ENCODE data around the gene C16orf89.

Gene C16orf89

GRCh38 chr16:5018793-5019192 lies 47.0 kb downstream of the C16orf89 start:
- no peaks in the 10 kb centered on the region for H3K27me3 ChIP-seq (ENCODE audit: insufficient read depth, poor library complexity, severe bottlenecking)
- no peak overlapping the region for H3K4me3 ChIP-seq (replicated peaks; ENCODE audit: insufficient read depth, low read length)
- no peak for TF ChIP-seq CTCF (IDR thresholded peaks at IDR 0.05; ENCODE audit: insufficient read depth, low read length)
- no peak for TF ChIP-seq POLR2AphosphoS5 (IDR thresholded peaks at IDR 0.05; ENCODE audit: low read depth)
- TF ChIP-seq REST (IDR thresholded peaks at IDR 0.05; ENCODE audit: insufficient replicate concordance, low read depth): no peak
- TF ChIP-seq SPI1 (IDR thresholded peaks at IDR 0.05; ENCODE audit: borderline replicate concordance, low read depth): no peak
- no peak for TF ChIP-seq GABPA (IDR thresholded peaks at IDR 0.05; ENCODE audit: low read depth)
- DNase-seq (ENCODE audit: low read depth in 1 of 2, low spot score in 1 of 2): no peak
- H3K27ac ChIP-seq (replicated peaks): no peak overlapping the region

GRCh38 chr16:5017678-5017969 lies 48.1 kb downstream of the C16orf89 start:
- no peak overlapping the region for H3K27ac ChIP-seq (replicated peaks)
- DNase-seq (ENCODE audit: low read depth in 1 of 2, low spot score in 1 of 2): no peak
- H3K27me3 ChIP-seq (ENCODE audit: insufficient read depth, poor library complexity, severe bottlenecking): no peaks in the 10 kb centered on the region
- TF ChIP-seq POLR2AphosphoS5 (IDR thresholded peaks at IDR 0.05; ENCODE audit: low read depth): no peak
- no peak for TF ChIP-seq GABPA (IDR thresholded peaks at IDR 0.05; ENCODE audit: low read depth)
- TF ChIP-seq REST (IDR thresholded peaks at IDR 0.05; ENCODE audit: insufficient replicate concordance, low read depth): no peak
- no peak for TF ChIP-seq CTCF (IDR thresholded peaks at IDR 0.05; ENCODE audit: insufficient read depth, low read length)
- no peak for TF ChIP-seq SPI1 (IDR thresholded peaks at IDR 0.05; ENCODE audit: borderline replicate concordance, low read depth)
- no peak overlapping the region for H3K4me3 ChIP-seq (replicated peaks; ENCODE audit: insufficient read depth, low read length)

- no peaks in the 10 kb centered on the region for H3K27me3 ChIP-seq (ENCODE audit: insufficient read depth, poor library complexity, severe bottlenecking)
- DNase-seq (ENCODE audit: low read depth in 1 of 2, low spot score in 1 of 2): no peak
- no peak overlapping the region for H3K4me3 ChIP-seq (replicated peaks; ENCODE audit: insufficient read depth, low read length)
- TF ChIP-seq REST (IDR thresholded peaks at IDR 0.05; ENCODE audit: insufficient replicate concordance, low read depth) (no peak), CTCF (IDR thresholded peaks at IDR 0.05; ENCODE audit: insufficient read depth, low read length) (no peak), GABPA (IDR thresholded peaks at IDR 0.05; ENCODE audit: low read depth) (no peak), POLR2AphosphoS5 (IDR thresholded peaks at IDR 0.05; ENCODE audit: low read depth) (no peak), SPI1 (IDR thresholded peaks at IDR 0.05; ENCODE audit: borderline replicate concordance, low read depth) (no peak)
- no peak overlapping the region for H3K27ac ChIP-seq (replicated peaks)
Observed at GRCh38 chr16:5016967-5017677, 48.6 kb downstream of the C16orf89 start.
